Sigmoid colon (tissue), 4 donors: Measurements from ENCODE around the gene CAPN1.

ENCODE experiments used
- POLR2A ChIP-seq, 2 donors: fragments of 450-650 bp; IDR thresholded peaks; one replicate each; pipeline ENCODE4 v1.6.1; 2016; ENCODE audit warnings: antibody characterized with exemption in 2 of 2, mild to moderate bottlenecking in 2 of 2, moderate library complexity in 2 of 2
- POLR2AphosphoS5 ChIP-seq, 4 donors: sonication (generic); formaldehyde crosslinking; IDR thresholded peaks; one replicate each; pipeline ENCODE4 v1.6.1; 2017; ENCODE audit warnings: antibody characterized with exemption in 4 of 4

DNA sequence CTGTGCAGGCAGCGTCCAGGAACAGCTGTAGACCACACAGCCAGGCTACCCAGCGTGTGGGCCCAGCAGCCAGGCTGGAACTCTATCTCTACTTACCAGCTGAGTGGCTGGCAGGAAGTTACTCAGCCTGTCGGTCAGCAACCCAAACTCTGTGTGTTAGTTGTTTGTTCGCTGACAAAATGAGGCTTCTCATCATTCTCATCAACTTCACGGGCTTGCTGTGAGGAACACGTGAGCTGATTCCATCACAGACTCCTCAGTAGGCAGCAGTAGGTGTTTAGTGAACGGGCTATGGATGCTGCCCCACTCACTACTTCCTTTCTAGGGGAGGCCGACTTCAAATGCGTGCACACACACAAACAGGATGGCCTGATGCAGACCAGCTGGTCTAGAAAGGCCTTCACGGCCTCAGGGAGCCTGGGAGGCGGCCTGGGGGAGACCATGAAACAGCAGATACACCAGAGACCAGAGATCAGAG, 12.5 kb upstream of the CAPN1 start:
- TF ChIP-seq POLR2AphosphoS5 (IDR thresholded peaks at IDR 0.05) = no peak
- TF ChIP-seq POLR2A (IDR thresholded peaks at IDR 0.05) = no peak
